Activated CD4-positive, alpha-beta T cell treated with anti-CD3 and anti-CD28 coated beads for 36 hours (primary cell): ENCODE data around the gene GALC. TPM values are rescaled to one million over a fixed set of nuclear protein-coding genes. Genes with fewer than 3 reads are reported as not detected.

Experiments used
- ATAC-seq: fragments of 200-7000 bp; cut with Tn5 transposase; one replicate; pipeline ENCODE4 v1.10.0; 2021; ENCODE audit warnings: mild to moderate bottlenecking, moderate library complexity
- CTCF ChIA-PET: fragments of 350-600 bp; sonication (Branson Sonifier 250); formaldehyde crosslinking; loops from one replicate; lab custom pipeline; 2021; ENCODE audit warnings: antibody characterized with exemption; lab: Charles Lee
- POLR2A ChIA-PET: fragments of 350-600 bp; sonication (Branson Sonifier 250); formaldehyde crosslinking; loops from one replicate; lab custom pipeline; 2021; ENCODE audit warnings: antibody characterized with exemption, inconsistent platforms; lab: Charles Lee
- DNase-seq: peaks from one replicate; pipeline ENCODE4 v3.0.0-alpha.2; 2020
- H3K27ac Mint-ChIP-seq: one replicate; pipeline ENCODE4 v1.8.0; 2021; ENCODE audit warnings: mixed read lengths
- H3K27me3 Mint-ChIP-seq: one replicate; pipeline ENCODE4 v1.8.0; 2021; ENCODE audit warnings: mixed read lengths
- H3K36me3 Mint-ChIP-seq: one replicate; pipeline ENCODE4 v1.8.0; 2021; ENCODE audit warnings: low read depth, mixed read lengths
- H3K4me1 Mint-ChIP-seq: one replicate; pipeline ENCODE4 v1.8.0; 2021; ENCODE audit warnings: mixed read lengths
- H3K4me3 Mint-ChIP-seq: one replicate; pipeline ENCODE4 v1.8.0; 2021; ENCODE audit warnings: mild to moderate bottlenecking, moderate library complexity, mixed read lengths
- H3K9me3 Mint-ChIP-seq: one replicate; pipeline ENCODE4 v1.8.0; 2021; ENCODE audit warnings: low read depth, mixed read lengths
- intact Hi-C, 2 experiments: fragments of 100-400 bp; cut with DNase I in 1 of 2; cut with micrococcal nuclease in 1 of 2; formaldehyde crosslinking; loops; one replicate each; pipeline versions ENCODE4 v1.14.2 to v1.15.1; 2022 to 2024; cut with DNase I, micrococcal nuclease
- total RNA-seq, 2 experiments: library from RNA; stranded (reverse); gene quantifications; one replicate each; pipeline ENCODE4 v1.2.3, GENCODE V29; 2021

GALC gene
- total RNA-seq, 2 experiments from 2014 or later = 10.3 to 10.8 TPM

GRCh38 chr14:87888136-87888999, 104.6 kb downstream of the GALC start:
- ATAC-seq (no peak), DNase-seq (peak; percentile 62)

GRCh38 chr14:87883750-87884149, 109.2 kb downstream of the GALC start:
- Mint-ChIP-seq H3K27me3 (peaks cover 23% of the 10 kb centered on the region), H3K36me3 (no peaks in the 10 kb centered on the region), H3K27ac (no peak overlapping the region), H3K4me1 (no peaks in the 10 kb centered on the region), H3K9me3 (no peaks in the 10 kb centered on the region), H3K4me3 (no peak overlapping the region)
- intact Hi-C loops = no loop called here
- DNase-seq (no peak), ATAC-seq (no peak)
- ChIA-PET POLR2A (no interaction called here), CTCF (interaction anchor here (0.6 kb wide), 1 partner anchor 12 kb away, joined by 3 read pairs; no protein-coding TSS in a partner anchor)

More at GRCh38 chr14:87888136-87888999, 104.6 kb downstream of the GALC start:
- Mint-ChIP-seq H3K36me3 (no peaks in the 10 kb centered on the region), H3K4me1 (no peaks in the 10 kb centered on the region), H3K27ac (no peak overlapping the region), H3K27me3 (peaks cover 10% of the 10 kb centered on the region), H3K9me3 (no peaks in the 10 kb centered on the region), H3K4me3 (no peak overlapping the region)
- POLR2A ChIA-PET = no interaction called here
- CTCF ChIA-PET = no interaction called here
- intact Hi-C loops = no loop called here

Other genes starting within 250 kb of the GALC start
- gene GPR65, start 12.0 kb upstream of the GALC start, total RNA-seq = 10 to 100 TPM; 13.7 to 14.0 TPM